Activated naive CD8-positive, alpha-beta T cell treated with anti-CD3 and anti-CD28 coated beads, Interleukin-2, amount 10 ng/mL, durations not matched to agents 7 days and 5 days (primary cell): ENCODE data around the gene CLEC5A. TPM values are rescaled to one million over a fixed set of nuclear protein-coding genes. Genes with fewer than 3 reads are reported as not detected.
"Not testable (repeated sequence)": the region's sequence is repeated elsewhere in the genome, so short reads cannot be mapped to it uniquely, and the experiment has no call there.

Experiments
- ATAC-seq: fragments of 150-1000 bp; cut with Tn5 transposase; one replicate; pipeline ENCODE4 v1.10.0; 2021; ENCODE audit warnings: low read depth, moderate library complexity
- POLR2A ChIA-PET: fragments of 350-600 bp; sonication (Branson Sonifier 250); formaldehyde crosslinking; loops from one replicate; lab custom pipeline; 2021; ENCODE audit warnings: antibody characterized with exemption; lab: Charles Lee
- DNase-seq: peaks from one replicate; pipeline ENCODE4 v3.0.0; 2021
- H3K27ac Mint-ChIP-seq: one replicate; pipeline ENCODE4 v1.8.0; 2022; ENCODE audit warnings: mild to moderate bottlenecking, mixed read lengths
- H3K27me3 Mint-ChIP-seq: one replicate; pipeline ENCODE4 v1.8.0; 2022; ENCODE audit warnings: mild to moderate bottlenecking, moderate library complexity, mixed read lengths
- H3K36me3 Mint-ChIP-seq: one replicate; pipeline ENCODE4 v1.8.0; 2021; ENCODE audit warnings: mild to moderate bottlenecking, mixed read lengths
- H3K4me1 Mint-ChIP-seq: one replicate; pipeline ENCODE4 v1.8.0; 2021; ENCODE audit warnings: mixed read lengths
- H3K4me3 Mint-ChIP-seq: one replicate; pipeline ENCODE4 v1.8.0; 2022; ENCODE audit warnings: mild to moderate bottlenecking, moderate library complexity, mixed read lengths
- H3K9me3 Mint-ChIP-seq: one replicate; pipeline ENCODE4 v1.8.0; 2021; ENCODE audit warnings: mixed read lengths
- total RNA-seq, 2 experiments: library from RNA; stranded (reverse); gene quantifications; one replicate each; pipeline ENCODE4 v1.2.3, GENCODE V29; 2021

The CLEC5A gene
- under 1 TPM; 0.44 to 0.60 TPM for total RNA-seq

DNA sequence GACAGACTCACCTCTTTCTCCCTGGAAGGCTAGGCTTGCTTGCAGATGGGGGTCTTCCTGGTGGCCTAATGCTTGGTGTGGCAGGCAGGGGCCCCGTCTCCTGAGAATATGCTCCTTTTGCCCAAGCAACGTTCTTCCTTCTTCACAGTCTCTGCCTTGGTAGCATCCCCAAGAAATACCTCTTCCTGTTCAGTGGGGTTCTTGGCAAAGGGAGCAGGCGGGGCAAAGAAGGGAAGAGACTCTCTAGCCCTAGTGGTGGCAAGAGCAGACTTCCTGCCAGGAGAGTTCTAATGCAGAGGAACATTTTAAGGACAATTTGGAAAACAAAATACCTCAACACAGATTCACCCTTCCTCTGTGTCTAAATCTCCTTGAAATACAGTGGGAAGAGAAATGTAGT is at the start of gene CLEC5A:
TSS of gene CLEC5A (minus strand) at position 179 of the 400 bp plus-strand sequence. CDS start 682 bp downstream, outside the sequence.
- no peaks in the 10 kb centered on the region for H3K4me1 Mint-ChIP-seq
- no peak within 1 kb of the TSS for H3K27ac Mint-ChIP-seq
- peaks cover 4% of the 10 kb centered on the region for H3K27me3 Mint-ChIP-seq
- ATAC-seq, result no peak
- POLR2A ChIA-PET, result no interaction called here
- H3K36me3 Mint-ChIP-seq, result no peaks in the 10 kb centered on the region
- H3K4me3 Mint-ChIP-seq, result no peak within 1 kb of the TSS
- no peak for DNase-seq
- H3K9me3 Mint-ChIP-seq, result peaks cover 8% of the 10 kb centered on the region

DNA sequence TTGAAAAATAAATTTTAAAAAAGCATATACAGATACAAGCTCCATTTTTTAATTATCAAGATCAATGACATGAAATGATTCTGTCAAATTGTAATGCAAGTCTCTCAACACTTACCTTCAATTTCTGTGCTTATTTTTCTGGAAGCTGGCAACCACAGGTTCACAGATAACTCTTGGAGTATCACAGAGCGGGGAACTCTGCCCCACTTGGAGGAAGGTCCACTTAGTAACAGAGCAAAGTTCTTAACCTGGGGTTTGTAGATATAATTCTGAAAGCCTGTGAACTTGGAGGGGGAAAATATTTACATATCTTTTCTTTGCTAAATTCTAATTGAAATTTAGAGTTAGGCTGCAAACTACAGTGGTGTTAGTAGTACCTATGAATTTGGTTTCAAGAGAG is 46.6 kb upstream of the CLEC5A start:
- H3K9me3 Mint-ChIP-seq, result no peaks in the 10 kb centered on the region
- no peak for ATAC-seq
- POLR2A ChIA-PET, result no interaction called here

DNA sequence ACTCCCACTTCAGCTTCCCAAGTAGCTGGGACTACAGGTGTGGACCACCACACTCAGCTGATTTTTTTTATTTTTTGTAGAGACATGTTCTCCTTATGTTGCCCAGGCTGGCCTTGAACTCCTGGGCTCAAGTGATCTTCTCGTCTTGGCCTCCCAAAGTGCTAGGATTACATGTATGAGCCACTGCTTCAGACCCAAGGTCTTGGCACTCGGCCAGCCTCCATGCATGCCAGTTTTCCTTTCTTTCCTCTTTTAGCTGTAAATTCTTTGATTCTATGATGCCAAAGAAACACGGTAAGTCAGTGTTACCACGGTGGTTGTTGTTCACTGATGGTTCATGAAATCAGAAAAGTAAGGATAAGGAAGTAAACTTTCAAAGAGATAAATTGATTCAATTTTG is 45.9 kb upstream of the CLEC5A start:
- Mint-ChIP-seq H3K27me3 (no peaks in the 10 kb centered on the region), H3K36me3 (no peaks in the 10 kb centered on the region), H3K4me3 (no peak overlapping the region), H3K4me1 (peaks cover 6% of the 10 kb centered on the region), H3K27ac (no peak overlapping the region), H3K9me3 (no peaks in the 10 kb centered on the region)
- ATAC-seq (no peak), DNase-seq (no peak)
- POLR2A ChIA-PET, result no interaction called here

More for the DNA sequence above, 46.6 kb upstream of the CLEC5A start:
- no peak overlapping the region for H3K4me3 Mint-ChIP-seq
- no peak for DNase-seq
- no peaks in the 10 kb centered on the region for H3K36me3 Mint-ChIP-seq
- H3K27me3 Mint-ChIP-seq, result no peaks in the 10 kb centered on the region
- H3K27ac Mint-ChIP-seq, result no peak overlapping the region
- H3K4me1 Mint-ChIP-seq, result peaks cover 6% of the 10 kb centered on the region

DNA sequence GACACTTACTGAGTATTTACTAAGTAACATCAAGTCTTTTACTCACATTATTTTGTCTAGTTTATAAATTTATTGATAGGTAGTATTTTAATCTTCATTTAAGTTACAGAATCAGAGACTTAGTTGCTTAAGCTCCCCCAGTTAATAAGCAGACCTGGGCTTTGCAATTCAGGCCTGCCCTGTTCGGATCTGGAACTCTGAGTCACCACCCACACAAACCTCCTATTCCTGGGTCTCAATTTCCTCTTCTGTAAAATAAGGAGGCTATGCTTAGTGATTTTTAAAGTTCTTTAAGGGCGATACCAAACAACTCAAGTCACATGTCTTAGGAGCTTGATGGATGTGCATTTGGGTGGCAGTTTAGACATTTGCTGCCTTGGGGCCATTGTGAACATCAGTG is 45.4 kb upstream of the CLEC5A start:
- Mint-ChIP-seq H3K36me3 (no peaks in the 10 kb centered on the region), H3K9me3 (no peaks in the 10 kb centered on the region), H3K27me3 (no peaks in the 10 kb centered on the region), H3K4me1 (peaks cover 6% of the 10 kb centered on the region), H3K27ac (no peak overlapping the region), H3K4me3 (no peak overlapping the region)
- POLR2A ChIA-PET, result no interaction called here
- ATAC-seq (no peak), DNase-seq (no peak)

DNA sequence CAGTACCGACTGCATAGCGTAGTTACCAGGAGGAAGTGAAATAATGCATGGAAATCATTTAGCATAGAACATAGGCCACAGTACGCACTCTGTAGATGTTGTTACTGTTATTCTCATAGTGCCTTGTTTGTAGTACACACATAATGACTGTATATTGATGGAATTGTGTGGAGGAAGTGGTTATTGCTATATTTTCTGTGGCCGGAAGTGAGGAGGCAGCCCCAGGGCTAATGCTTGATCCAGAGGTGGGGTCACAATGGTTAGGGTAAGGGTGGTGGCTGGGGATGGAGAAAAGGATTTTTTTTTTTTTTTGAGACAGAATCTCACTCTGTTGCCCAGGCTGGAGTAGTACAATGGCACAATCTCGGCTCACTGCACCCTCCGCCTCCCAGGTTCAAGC is 44.4 kb upstream of the CLEC5A start:
- Mint-ChIP-seq H3K27me3 (no peaks in the 10 kb centered on the region), H3K4me3 (no peak overlapping the region), H3K36me3 (no peaks in the 10 kb centered on the region), H3K27ac (no peak overlapping the region), H3K4me1 (peaks cover 6% of the 10 kb centered on the region), H3K9me3 (no peaks in the 10 kb centered on the region)
- DNase-seq (no peak), ATAC-seq (peak; percentile 26)
- POLR2A ChIA-PET, result no interaction called here

DNA sequence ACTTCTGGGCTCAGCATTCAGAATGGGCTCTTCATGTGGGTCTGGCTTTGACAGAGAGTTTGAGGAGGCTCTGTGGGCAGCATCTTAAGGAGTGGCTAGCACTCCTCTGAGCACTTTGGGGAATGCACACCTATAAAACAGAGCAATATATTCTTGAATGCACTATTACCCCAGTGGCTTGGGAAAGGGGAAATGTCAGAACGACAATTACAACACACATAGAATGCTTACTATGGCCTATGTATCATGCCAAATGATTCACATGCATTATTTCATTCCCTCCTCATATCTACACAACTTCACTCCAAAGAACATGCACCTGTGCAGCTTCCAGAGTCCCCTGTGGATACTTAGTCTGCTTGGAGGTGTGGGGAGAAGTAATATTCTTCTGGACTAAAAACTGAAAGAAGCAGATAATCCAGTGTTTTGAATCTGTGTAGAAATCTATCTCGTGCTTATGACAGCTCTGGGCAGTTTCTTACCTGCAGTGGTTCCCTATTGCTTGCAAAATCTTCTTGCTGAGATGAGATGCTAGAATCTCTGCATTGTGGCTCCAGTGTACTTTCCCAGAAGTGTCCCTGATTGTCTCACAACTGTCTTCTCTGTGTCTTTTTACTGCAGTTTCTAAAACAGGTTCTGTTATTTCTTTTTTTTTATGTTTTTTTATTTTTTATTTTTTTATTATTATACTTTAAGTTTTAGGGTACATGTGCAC is 43.4 kb upstream of the CLEC5A start:
- no peaks in the 10 kb centered on the region for H3K9me3 Mint-ChIP-seq
- POLR2A ChIA-PET, result no interaction called here
- H3K36me3 Mint-ChIP-seq, result no peaks in the 10 kb centered on the region
- H3K4me3 Mint-ChIP-seq, result no peak overlapping the region
- H3K27me3 Mint-ChIP-seq, result no peaks in the 10 kb centered on the region
- H3K27ac Mint-ChIP-seq, result no peak overlapping the region
- ATAC-seq, result no peak
- peaks cover 6% of the 10 kb centered on the region for H3K4me1 Mint-ChIP-seq
- no peak for DNase-seq

DNA sequence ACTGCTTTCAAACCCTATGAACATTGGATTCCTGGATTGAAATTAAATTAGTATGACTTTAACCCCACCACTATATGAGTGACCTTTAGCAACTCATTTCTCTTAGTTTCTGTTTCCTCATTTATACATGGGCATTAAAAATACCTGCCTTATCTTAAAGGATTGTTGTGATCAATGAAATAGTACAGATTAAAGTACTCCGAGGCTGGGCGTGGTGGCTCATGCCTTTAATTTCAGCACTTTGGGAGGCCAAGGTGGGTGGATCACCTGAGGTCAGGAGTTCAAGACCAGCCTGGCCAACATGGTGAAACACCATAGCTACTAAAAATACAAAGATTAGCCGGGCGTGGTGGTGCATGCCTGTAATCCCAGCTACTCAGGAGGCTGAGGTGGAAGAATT is 41.0 kb upstream of the CLEC5A start:
- ATAC-seq, H3K27ac Mint-ChIP-seq, H3K9me3 Mint-ChIP-seq, POLR2A ChIA-PET, H3K36me3 Mint-ChIP-seq, H3K4me3 Mint-ChIP-seq, H3K4me1 Mint-ChIP-seq, H3K27me3 Mint-ChIP-seq, DNase-seq: not testable (repeated sequence)

DNA sequence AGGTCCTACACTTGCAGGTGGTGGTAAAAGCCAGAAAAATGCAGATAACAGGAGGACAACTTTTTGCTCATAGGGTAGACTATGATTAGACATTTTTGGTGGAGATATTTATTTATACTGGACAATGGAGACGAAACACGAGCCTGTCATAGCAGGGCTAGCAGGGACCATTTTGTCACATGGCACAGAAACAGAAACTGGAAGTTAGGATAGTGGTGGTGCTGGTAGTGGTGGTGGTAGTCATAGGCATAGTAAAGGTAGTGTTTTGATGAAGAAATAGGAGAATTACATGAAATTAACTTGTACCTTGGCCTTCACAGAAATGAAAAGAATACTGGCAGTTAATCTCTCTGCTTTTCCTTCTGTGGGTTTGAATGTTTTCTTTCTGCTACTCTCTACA is 40.1 kb upstream of the CLEC5A start:
- peaks cover 6% of the 10 kb centered on the region for H3K4me1 Mint-ChIP-seq
- POLR2A ChIA-PET, result no interaction called here
- no peak for ATAC-seq
- H3K27me3 Mint-ChIP-seq, result no peaks in the 10 kb centered on the region
- no peak for DNase-seq
- no peak overlapping the region for H3K4me3 Mint-ChIP-seq
- no peaks in the 10 kb centered on the region for H3K36me3 Mint-ChIP-seq
- H3K27ac Mint-ChIP-seq, result no peak overlapping the region
- H3K9me3 Mint-ChIP-seq, result no peaks in the 10 kb centered on the region

DNA sequence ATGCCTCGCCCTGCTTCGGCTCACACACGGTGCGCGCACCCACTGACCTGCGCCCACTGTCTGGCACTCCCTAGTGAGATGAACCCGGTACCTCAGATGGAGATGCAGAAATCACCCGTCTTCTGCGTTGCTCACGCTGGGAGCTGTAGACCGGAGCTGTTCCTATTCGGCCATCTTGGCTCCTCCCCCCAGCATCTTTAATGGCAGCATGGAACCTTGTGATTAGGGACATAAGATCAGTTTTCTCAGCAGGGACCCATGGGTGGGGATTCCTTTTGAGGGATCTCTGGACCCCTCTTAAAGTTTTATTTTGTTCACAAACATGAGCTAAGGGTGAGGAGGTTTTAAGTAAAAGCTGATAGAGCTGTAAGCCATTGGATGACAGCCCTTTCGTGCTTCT is 39.2 kb upstream of the CLEC5A start:
- DNase-seq, H3K4me3 Mint-ChIP-seq, H3K9me3 Mint-ChIP-seq, H3K4me1 Mint-ChIP-seq, H3K27me3 Mint-ChIP-seq, H3K27ac Mint-ChIP-seq, POLR2A ChIA-PET, ATAC-seq, H3K36me3 Mint-ChIP-seq: not testable (repeated sequence)

DNA sequence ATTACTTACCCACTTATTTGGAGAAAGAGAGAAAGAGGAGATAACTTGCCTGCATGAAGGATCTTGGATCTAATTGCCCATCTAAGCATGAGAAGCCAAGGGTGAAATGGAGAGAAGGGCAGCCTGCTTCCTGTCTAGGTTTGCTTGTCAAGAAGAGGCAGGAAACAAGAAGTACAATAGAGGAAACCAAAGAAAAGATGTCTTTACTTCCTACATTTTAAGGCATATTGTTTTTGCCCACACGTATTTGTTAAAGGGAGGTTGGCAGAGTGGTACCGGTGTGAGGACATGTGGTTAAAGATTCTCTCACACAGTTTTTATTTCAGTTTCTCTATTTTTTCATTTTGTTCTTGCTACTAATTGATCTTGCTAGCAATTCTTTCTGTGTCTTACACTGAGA is 32.8 kb upstream of the CLEC5A start:
- peaks cover 2% of the 10 kb centered on the region for H3K9me3 Mint-ChIP-seq
- no peaks in the 10 kb centered on the region for H3K27me3 Mint-ChIP-seq
- H3K27ac Mint-ChIP-seq, result no peak overlapping the region
- ATAC-seq (no peak), DNase-seq (no peak)
- H3K36me3 Mint-ChIP-seq, result no peaks in the 10 kb centered on the region
- POLR2A ChIA-PET, result no interaction called here
- H3K4me1 Mint-ChIP-seq, result peaks cover 21% of the 10 kb centered on the region
- H3K4me3 Mint-ChIP-seq, result no peak overlapping the region

DNA sequence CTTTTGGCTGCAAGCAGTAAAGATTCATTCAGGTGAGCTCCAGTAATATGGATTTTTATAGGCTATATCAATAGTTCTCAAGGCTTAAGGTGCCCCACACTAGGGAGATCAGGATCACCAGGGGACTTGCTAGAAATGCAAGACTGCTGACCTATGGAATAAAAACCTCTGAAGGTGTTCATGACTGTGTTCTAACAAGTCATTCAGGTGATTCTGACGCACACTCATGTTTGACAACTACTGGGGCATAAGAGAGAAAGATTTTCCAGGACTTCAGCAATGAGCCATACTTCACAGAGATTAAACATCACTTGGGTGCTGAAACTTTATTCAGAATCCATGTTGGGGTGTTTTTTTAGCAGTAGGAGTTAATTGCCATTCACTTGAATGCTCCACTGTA is 31.6 kb upstream of the CLEC5A start:
- ATAC-seq (no peak), DNase-seq (no peak)
- no peaks in the 10 kb centered on the region for H3K27me3 Mint-ChIP-seq
- H3K9me3 Mint-ChIP-seq, result peaks cover 2% of the 10 kb centered on the region
- peaks cover 21% of the 10 kb centered on the region for H3K4me1 Mint-ChIP-seq
- H3K4me3 Mint-ChIP-seq, result no peak overlapping the region
- POLR2A ChIA-PET, result interaction anchor here (0.6 kb wide), 1 partner anchor 356 kb away, joined by 3 read pairs; no protein-coding TSS in a partner anchor
- no peaks in the 10 kb centered on the region for H3K36me3 Mint-ChIP-seq
- H3K27ac Mint-ChIP-seq, result no peak overlapping the region

DNA sequence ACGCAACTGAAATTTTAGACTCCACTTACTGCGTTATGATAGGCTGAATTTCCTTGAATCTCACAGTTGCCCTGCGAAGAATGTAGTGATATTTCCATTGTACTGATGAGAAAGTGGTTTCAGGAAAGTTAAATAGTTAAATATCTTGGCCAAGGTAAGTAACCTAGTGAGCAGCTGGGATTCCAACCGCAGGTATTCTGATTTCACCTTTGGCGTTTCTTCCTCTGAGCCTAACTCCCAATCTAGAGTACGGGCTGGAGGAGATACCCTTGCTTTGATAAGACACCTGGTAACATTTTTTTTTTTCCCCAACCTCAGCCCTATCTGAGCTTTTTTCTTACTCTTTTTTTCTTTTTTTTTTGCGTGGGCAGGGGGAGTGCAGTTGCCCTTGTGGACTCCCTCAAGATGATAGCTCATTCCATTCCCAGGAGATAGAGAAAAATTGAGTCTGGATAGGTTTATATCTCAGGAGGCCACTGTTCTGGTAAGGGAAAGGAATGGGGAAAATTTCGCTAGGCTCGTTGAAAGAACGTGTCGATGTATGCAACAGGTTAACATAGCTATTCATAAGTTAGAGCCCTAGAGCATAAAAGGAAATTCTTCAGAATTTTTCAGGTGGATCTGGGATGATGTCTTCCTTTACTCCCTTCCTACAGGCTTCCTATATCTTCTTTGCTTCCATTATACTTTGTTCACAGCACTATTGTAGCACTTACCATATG is 29.9 kb upstream of the CLEC5A start:
- H3K4me1 Mint-ChIP-seq, result peaks cover 21% of the 10 kb centered on the region
- ATAC-seq (no peak), DNase-seq (no peak)
- H3K4me3 Mint-ChIP-seq, result peak overlapping the region; percentile 81
- H3K36me3 Mint-ChIP-seq, result no peaks in the 10 kb centered on the region
- POLR2A ChIA-PET, result interaction anchor here (1.2 kb wide), 1 partner anchor 317 kb away, joined by 3 read pairs; no protein-coding TSS in a partner anchor
- H3K27me3 Mint-ChIP-seq, result peaks cover 3% of the 10 kb centered on the region
- no peak overlapping the region for H3K27ac Mint-ChIP-seq
- H3K9me3 Mint-ChIP-seq, result peaks cover 2% of the 10 kb centered on the region

DNA sequence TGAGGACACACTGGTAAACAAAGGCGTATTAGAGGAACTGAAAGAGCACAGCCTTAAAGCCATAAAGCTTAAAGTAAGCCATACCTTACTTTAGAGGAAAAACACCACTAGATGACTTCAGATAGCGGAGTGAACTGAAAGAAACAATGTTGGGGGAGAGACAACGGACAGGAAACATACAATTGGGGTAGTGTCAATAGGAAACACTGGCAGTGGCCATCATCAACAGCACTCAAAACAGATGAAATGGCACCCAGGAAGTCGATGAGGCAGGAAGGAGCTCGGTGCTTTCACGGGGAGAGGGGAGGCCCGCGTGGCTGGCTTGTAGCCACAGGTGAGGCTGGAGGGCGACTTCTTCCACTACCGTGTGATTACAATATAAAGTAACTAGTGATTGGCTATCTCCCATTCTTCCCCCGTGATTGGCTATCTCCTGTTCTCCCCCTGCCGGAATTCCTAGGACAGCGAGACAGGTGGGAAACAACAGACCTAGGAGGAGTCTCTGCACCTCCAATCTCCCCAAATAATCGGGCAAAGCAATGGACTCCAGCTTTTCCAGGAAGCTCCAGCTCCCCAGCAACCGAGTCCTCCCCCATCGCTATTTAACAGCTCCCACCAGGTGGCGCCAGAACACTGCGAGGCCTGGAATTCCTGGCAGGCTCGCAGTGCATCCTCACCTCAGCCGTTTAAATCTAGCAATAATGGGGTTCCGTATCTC is 29.2 kb upstream of the CLEC5A start:
- Mint-ChIP-seq H3K27ac (peak overlapping the region; percentile 74), H3K9me3 (peaks cover 2% of the 10 kb centered on the region), H3K36me3 (no peaks in the 10 kb centered on the region), H3K27me3 (peaks cover 3% of the 10 kb centered on the region), H3K4me1 (peaks cover 21% of the 10 kb centered on the region), H3K4me3 (peak overlapping the region; percentile 81)
- POLR2A ChIA-PET, result interaction anchor here (1.1 to 1.2 kb wide), 2 partner anchors 9 to 316 kb away, joined by 3 read pairs; no protein-coding TSS in a partner anchor
- peak; percentile 79 for DNase-seq
- ATAC-seq, result peak; percentile 88
